ENCODE results near the gene TMEM123. TPM values are rescaled to one million over a fixed set of nuclear protein-coding genes. Genes with fewer than 3 reads are reported as not detected.
A peak's percentile ranks its signal among the peaks of the same experiment; 100 is the strongest.

TMEM123 gene, protein sequence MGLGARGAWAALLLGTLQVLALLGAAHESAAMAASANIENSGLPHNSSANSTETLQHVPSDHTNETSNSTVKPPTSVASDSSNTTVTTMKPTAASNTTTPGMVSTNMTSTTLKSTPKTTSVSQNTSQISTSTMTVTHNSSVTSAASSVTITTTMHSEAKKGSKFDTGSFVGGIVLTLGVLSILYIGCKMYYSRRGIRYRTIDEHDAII
- 141 TPM for polyA plus RNA-seq
- long read RNA-seq, donor 1, transcript TMEM123-206 (3 exons, 549 nt), result minor isoform, 10 of 48 reads
- long read RNA-seq, donor 1, transcript TMEM123-202 (5 exons, 3,579 nt), result major isoform, 20 of 48 reads
- long read RNA-seq, donor 1, partial matches to known transcripts, result 18 of 48 reads
- long read RNA-seq, donor 1, other reads (novel, unspliced or antisense), result 0 of 48 reads
- long read RNA-seq, donor 2, transcript TMEM123-206 (3 exons, 549 nt), result minor isoform, 32 of 137 reads
- long read RNA-seq, donor 2, transcript TMEM123-202 (5 exons, 3,579 nt), result major isoform, 53 of 137 reads
- long read RNA-seq, donor 2, partial matches to known transcripts, result 52 of 137 reads
- long read RNA-seq, donor 2, other reads (novel, unspliced or antisense), result 0 of 137 reads
- long read RNA-seq, donor 3, result 0 reads
- long read RNA-seq, donor 4, transcript TMEM123-202 (5 exons, 3,579 nt), result major isoform, 8 of 11 reads
- long read RNA-seq, donor 4, partial matches to known transcripts, result 0 of 11 reads
- long read RNA-seq, donor 4, other reads (novel, unspliced or antisense), result 0 of 11 reads
- long read RNA-seq, donor 5, transcript TMEM123-206 (3 exons, 549 nt), result minor isoform, 10 of 61 reads
- long read RNA-seq, donor 5, transcript TMEM123-202 (5 exons, 3,579 nt), result major isoform, 32 of 61 reads
- long read RNA-seq, donor 5, partial matches to known transcripts, result 19 of 61 reads
- long read RNA-seq, donor 5, other reads (novel, unspliced or antisense), result 0 of 61 reads
- long read RNA-seq, donor 6, transcript TMEM123-206 (3 exons, 549 nt), result major isoform, 37 of 87 reads
- long read RNA-seq, donor 6, transcript TMEM123-202 (5 exons, 3,579 nt), result major isoform, 37 of 87 reads
- long read RNA-seq, donor 6, partial matches to known transcripts, result 13 of 87 reads
- long read RNA-seq, donor 6, other reads (novel, unspliced or antisense), result 0 of 87 reads
- long read RNA-seq, donor 7, transcript TMEM123-202 (5 exons, 3,579 nt), result major isoform, 29 of 67 reads
- long read RNA-seq, donor 7, transcript TMEM123-206 (3 exons, 549 nt), result minor isoform, 27 of 67 reads
- long read RNA-seq, donor 7, partial matches to known transcripts, result 11 of 67 reads
- long read RNA-seq, donor 7, other reads (novel, unspliced or antisense), result 0 of 67 reads
- long read RNA-seq, donor 8, transcript TMEM123-206 (3 exons, 549 nt), result minor isoform, 39 of 120 reads
- long read RNA-seq, donor 8, transcript TMEM123-202 (5 exons, 3,579 nt), result major isoform, 43 of 120 reads
- long read RNA-seq, donor 8, partial matches to known transcripts, result 36 of 120 reads
- long read RNA-seq, donor 8, other reads (novel, unspliced or antisense), result 0 of 120 reads
- long read RNA-seq, donor 9, transcript TMEM123-202 (5 exons, 3,579 nt), result major isoform, 35 of 76 reads
- long read RNA-seq, donor 9, transcript TMEM123-206 (3 exons, 549 nt), result minor isoform, 22 of 76 reads
- long read RNA-seq, donor 9, partial matches to known transcripts, result 19 of 76 reads
- long read RNA-seq, donor 9, other reads (novel, unspliced or antisense), result 0 of 76 reads
- long read RNA-seq, donor 10, transcript TMEM123-202 (5 exons, 3,579 nt), result major isoform, 49 of 83 reads
- long read RNA-seq, donor 10, transcript TMEM123-206 (3 exons, 549 nt), result minor isoform, 19 of 83 reads
- long read RNA-seq, donor 10, partial matches to known transcripts, result 15 of 83 reads
- long read RNA-seq, donor 10, other reads (novel, unspliced or antisense), result 0 of 83 reads
- long read RNA-seq, donor 11, transcript TMEM123-206 (3 exons, 549 nt), result minor isoform, 16 of 56 reads
- long read RNA-seq, donor 11, transcript TMEM123-202 (5 exons, 3,579 nt), result major isoform, 40 of 56 reads
- long read RNA-seq, donor 11, partial matches to known transcripts, result 0 of 56 reads
- long read RNA-seq, donor 11, other reads (novel, unspliced or antisense), result 0 of 56 reads

GRCh38 chr11:102452461-102453301 lies at the start of gene TMEM123:
TSS of gene TMEM123 (minus strand) at chr11:102452765. CDS start at chr11:102452623, 142 bp downstream.
- peaks cover 16% of the 10 kb centered on the region for H3K4me1 ChIP-seq (ENCODE audit: control insufficient read depth, insufficient read depth, low read length)
- WGBS (ENCODE audit: insufficient coverage, low lambda C conversion rate), result no CpG with 5 or more reads among the region's 83 CpGs
- H3K36me3 ChIP-seq (ENCODE audit: control insufficient read depth, insufficient read depth, low read length), result no peaks in the 10 kb centered on the region
- peak within 1 kb of the TSS; percentile 88 for H3K27ac ChIP-seq (ENCODE audit: low read length)
- H3K9me3 ChIP-seq (ENCODE audit: control insufficient read depth, low read depth, low read length), result no peaks in the 10 kb centered on the region
- H3K27me3 ChIP-seq (ENCODE audit: control insufficient read depth, insufficient read depth, low read length), result no peaks in the 10 kb centered on the region
- peak; percentile 53 to 88 for DNase-seq
- peak within 1 kb of the TSS; percentile 89 for H3K4me3 ChIP-seq (ENCODE audit: low read length)

DNA sequence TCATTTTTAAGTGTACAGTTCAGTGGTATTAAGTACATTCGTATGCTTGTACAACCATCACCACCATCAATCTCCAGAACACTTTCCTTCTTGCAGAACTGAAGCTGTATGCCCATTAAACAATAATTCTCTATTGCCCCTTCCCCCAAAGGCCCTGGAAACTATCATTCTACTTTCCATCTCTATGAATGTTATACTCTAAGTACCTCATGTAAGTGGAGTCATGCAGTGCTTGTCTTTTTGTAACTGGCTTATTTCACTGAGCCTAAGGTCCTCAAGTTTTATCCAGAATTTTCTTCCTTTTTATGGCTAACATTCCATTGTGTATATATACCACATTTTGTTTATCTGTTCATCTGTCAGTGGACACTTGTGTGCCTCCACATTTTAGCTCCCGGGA lies 48.3 kb upstream of the TMEM123 start:
- 71% methylated on average over 1 of the region's 2 CpGs for WGBS (ENCODE audit: insufficient coverage, low lambda C conversion rate)
- no peak overlapping the region for H3K27ac ChIP-seq (ENCODE audit: low read length)

DNA sequence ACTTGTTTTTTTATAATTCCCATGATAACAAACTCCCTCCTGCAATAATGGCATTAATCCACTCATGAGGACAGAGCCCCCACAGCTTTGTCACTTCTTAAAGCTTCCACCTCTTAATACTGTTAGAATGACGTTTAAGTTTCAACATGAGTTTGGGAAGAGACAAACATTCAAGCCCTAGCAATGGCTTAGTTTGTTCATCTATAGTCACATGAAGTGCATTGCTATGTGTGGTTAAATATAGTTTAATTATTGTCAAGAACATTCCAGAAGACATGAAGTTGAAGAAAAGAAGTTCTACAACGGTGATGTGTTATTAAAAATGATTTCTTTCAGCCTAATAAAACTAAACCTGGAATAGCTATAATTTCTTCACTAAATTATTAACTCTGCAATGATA lies 47.4 kb upstream of the TMEM123 start:
- Histone ChIP-seq H3K36me3 (ENCODE audit: control insufficient read depth, insufficient read depth, low read length) (no peaks in the 10 kb centered on the region), H3K9me3 (ENCODE audit: control insufficient read depth, low read depth, low read length) (peaks cover 3% of the 10 kb centered on the region), H3K27me3 (ENCODE audit: control insufficient read depth, insufficient read depth, low read length) (no peaks in the 10 kb centered on the region), H3K27ac (ENCODE audit: low read length) (no peak overlapping the region), H3K4me3 (ENCODE audit: low read length) (no peak overlapping the region), H3K4me1 (ENCODE audit: control insufficient read depth, insufficient read depth, low read length) (no peaks in the 10 kb centered on the region)
- WGBS (ENCODE audit: insufficient coverage, low lambda C conversion rate), result 48% methylated on average over 2 of the region's 2 CpGs
- DNase-seq, result no peak

More for the DNA sequence above, 48.3 kb upstream of the TMEM123 start:
- H3K4me1 ChIP-seq (ENCODE audit: control insufficient read depth, insufficient read depth, low read length), result no peaks in the 10 kb centered on the region
- no peaks in the 10 kb centered on the region for H3K36me3 ChIP-seq (ENCODE audit: control insufficient read depth, insufficient read depth, low read length)
- no peak overlapping the region for H3K4me3 ChIP-seq (ENCODE audit: low read length)
- peaks cover 3% of the 10 kb centered on the region for H3K9me3 ChIP-seq (ENCODE audit: control insufficient read depth, low read depth, low read length)
- no peak for DNase-seq
- no peaks in the 10 kb centered on the region for H3K27me3 ChIP-seq (ENCODE audit: control insufficient read depth, insufficient read depth, low read length)

DNA sequence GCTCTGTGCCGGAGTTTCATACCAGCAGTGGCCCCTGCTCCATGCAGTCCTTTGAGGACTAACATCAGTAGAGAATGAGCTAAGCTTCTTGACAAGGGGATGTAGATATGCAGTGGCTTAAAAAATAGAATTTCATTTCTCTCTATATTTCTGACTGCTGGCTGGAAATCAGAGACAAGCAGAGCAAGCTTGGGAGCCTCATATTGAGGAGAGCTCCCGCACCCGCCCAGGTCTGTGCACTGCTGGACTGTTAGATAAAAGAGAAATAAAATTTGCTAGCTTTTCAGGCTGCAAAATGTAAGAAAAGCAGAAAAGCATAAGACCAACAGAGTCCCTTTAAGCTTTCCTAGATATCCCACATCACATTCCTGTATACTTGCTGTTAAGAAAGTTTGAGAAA lies 46.6 kb upstream of the TMEM123 start:
- Histone ChIP-seq H3K4me1 (ENCODE audit: control insufficient read depth, insufficient read depth, low read length) (no peaks in the 10 kb centered on the region), H3K9me3 (ENCODE audit: control insufficient read depth, low read depth, low read length) (peaks cover 3% of the 10 kb centered on the region), H3K36me3 (ENCODE audit: control insufficient read depth, insufficient read depth, low read length) (no peaks in the 10 kb centered on the region), H3K27ac (ENCODE audit: low read length) (no peak overlapping the region), H3K4me3 (ENCODE audit: low read length) (no peak overlapping the region), H3K27me3 (ENCODE audit: control insufficient read depth, insufficient read depth, low read length) (no peaks in the 10 kb centered on the region)
- no peak for DNase-seq
- no CpG with 5 or more reads among the region's 3 CpGs for WGBS (ENCODE audit: insufficient coverage, low lambda C conversion rate)

- H3K4me1 ChIP-seq (ENCODE audit: control insufficient read depth, insufficient read depth, low read length), result no peaks in the 10 kb centered on the region
- no peak overlapping the region for H3K4me3 ChIP-seq (ENCODE audit: low read length)
- H3K27me3 ChIP-seq (ENCODE audit: control insufficient read depth, insufficient read depth, low read length), result no peaks in the 10 kb centered on the region
- H3K27ac ChIP-seq (ENCODE audit: low read length), result no peak overlapping the region
- WGBS (ENCODE audit: insufficient coverage, low lambda C conversion rate), result no CpG with 5 or more reads among the region's 4 CpGs
- peaks cover 3% of the 10 kb centered on the region for H3K9me3 ChIP-seq (ENCODE audit: control insufficient read depth, low read depth, low read length)
- no peak for DNase-seq
- no peaks in the 10 kb centered on the region for H3K36me3 ChIP-seq (ENCODE audit: control insufficient read depth, insufficient read depth, low read length)
Measured at GRCh38 chr11:102497061-102497460, 44.5 kb upstream of the TMEM123 start.

DNA sequence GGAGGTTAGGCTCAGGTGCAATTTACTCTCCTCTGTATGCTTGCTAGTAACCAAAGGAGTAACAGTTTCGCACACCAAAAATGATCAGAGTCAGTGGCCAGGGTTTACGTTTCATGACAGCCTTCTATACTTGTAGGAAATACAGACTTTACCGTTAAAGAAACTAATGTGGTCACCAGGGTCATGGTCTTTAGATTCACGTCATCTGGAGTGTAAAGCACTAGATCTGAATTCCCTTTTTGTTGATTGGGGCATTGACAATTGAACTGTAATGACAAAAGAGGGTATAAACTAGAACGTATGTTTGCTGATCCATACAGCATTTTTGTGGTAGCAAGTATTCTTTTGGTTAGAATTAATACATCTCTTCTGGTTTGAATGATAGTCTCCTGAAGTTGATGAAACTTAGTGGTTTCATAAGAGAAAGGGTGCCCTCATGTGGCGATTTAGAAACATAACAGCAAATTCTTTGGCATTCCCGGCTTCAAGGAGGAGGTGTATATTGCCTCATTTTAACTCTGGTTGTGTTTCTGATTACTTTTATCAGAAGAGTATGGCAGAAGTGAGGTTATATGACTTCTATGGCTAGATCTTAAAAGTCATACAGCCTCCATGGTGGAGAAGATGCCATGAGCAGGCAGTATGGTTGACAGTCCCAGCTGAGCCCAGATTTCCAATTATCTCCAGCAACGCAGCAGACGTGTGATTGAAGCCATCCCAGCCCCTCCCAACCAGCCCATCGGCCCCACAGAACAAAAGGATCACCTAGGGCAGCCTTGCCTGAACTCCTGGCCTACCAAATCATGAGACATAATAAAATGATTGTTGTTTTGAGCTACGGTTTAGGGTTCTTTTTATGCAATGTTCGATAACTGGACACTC lies 42.8 kb upstream of the TMEM123 start:
- H3K4me3 ChIP-seq (ENCODE audit: low read length), result no peak overlapping the region
- no peaks in the 10 kb centered on the region for H3K4me1 ChIP-seq (ENCODE audit: control insufficient read depth, insufficient read depth, low read length)
- H3K9me3 ChIP-seq (ENCODE audit: control insufficient read depth, low read depth, low read length), result peaks cover 3% of the 10 kb centered on the region
- 51% methylated on average over 5 of the region's 12 CpGs for WGBS (ENCODE audit: insufficient coverage, low lambda C conversion rate)
- no peaks in the 10 kb centered on the region for H3K27me3 ChIP-seq (ENCODE audit: control insufficient read depth, insufficient read depth, low read length)
- no peaks in the 10 kb centered on the region for H3K36me3 ChIP-seq (ENCODE audit: control insufficient read depth, insufficient read depth, low read length)
- DNase-seq, result peak; percentile 69 to 70
- no peak overlapping the region for H3K27ac ChIP-seq (ENCODE audit: low read length)

DNA sequence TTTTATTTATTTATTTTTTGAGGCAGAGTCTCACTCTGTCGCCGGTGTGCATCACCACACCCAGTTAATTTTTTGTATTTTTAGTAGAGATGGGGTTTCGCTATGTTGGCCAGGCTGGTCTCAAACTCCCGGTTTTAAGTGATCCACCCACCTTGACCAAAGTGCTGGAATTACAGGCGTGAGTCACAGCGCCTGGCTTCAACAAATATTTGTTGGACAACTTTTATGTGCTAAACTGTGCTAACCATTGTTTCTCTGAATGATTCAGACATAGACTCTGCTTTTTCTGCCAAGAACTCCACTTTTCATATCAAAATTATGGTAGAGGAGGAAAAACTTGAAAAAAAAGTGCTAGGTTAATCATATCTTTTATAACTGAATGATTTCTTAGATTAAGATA lies 41.7 kb upstream of the TMEM123 start:
- Histone ChIP-seq H3K27ac (ENCODE audit: low read length) (no peak overlapping the region), H3K27me3 (ENCODE audit: control insufficient read depth, insufficient read depth, low read length) (no peaks in the 10 kb centered on the region), H3K36me3 (ENCODE audit: control insufficient read depth, insufficient read depth, low read length) (no peaks in the 10 kb centered on the region), H3K4me1 (ENCODE audit: control insufficient read depth, insufficient read depth, low read length) (no peaks in the 10 kb centered on the region), H3K9me3 (ENCODE audit: control insufficient read depth, low read depth, low read length) (no peaks in the 10 kb centered on the region), H3K4me3 (ENCODE audit: low read length) (no peak overlapping the region)
- DNase-seq, result peak in 1 of 2 donors; percentile 48
- 40% methylated on average over 2 of the region's 6 CpGs for WGBS (ENCODE audit: insufficient coverage, low lambda C conversion rate)

GRCh38 chr11:102493524-102493923 lies 41.0 kb upstream of the TMEM123 start:
- H3K36me3 ChIP-seq (ENCODE audit: control insufficient read depth, insufficient read depth, low read length), result no peaks in the 10 kb centered on the region
- no peak overlapping the region for H3K4me3 ChIP-seq (ENCODE audit: low read length)
- H3K27ac ChIP-seq (ENCODE audit: low read length), result no peak overlapping the region
- H3K27me3 ChIP-seq (ENCODE audit: control insufficient read depth, insufficient read depth, low read length), result no peaks in the 10 kb centered on the region
- H3K4me1 ChIP-seq (ENCODE audit: control insufficient read depth, insufficient read depth, low read length), result no peaks in the 10 kb centered on the region
- no CpG with 5 or more reads among the region's 5 CpGs for WGBS (ENCODE audit: insufficient coverage, low lambda C conversion rate)
- no peaks in the 10 kb centered on the region for H3K9me3 ChIP-seq (ENCODE audit: control insufficient read depth, low read depth, low read length)
- DNase-seq, result peak in 1 of 2 donors; percentile 41

Measured in large intestine (tissue), 12 donors.